NCI-H2196 (cell line): ENCODE results near the gene WASF3.

ENCODE experiments used
- DNase-seq: peaks from one replicate; lab custom pipeline; 2025; ENCODE audit not compliant: unreplicated experiment; lab: John Stamatoyannopoulos, UW

The WASF3 gene

DNA sequence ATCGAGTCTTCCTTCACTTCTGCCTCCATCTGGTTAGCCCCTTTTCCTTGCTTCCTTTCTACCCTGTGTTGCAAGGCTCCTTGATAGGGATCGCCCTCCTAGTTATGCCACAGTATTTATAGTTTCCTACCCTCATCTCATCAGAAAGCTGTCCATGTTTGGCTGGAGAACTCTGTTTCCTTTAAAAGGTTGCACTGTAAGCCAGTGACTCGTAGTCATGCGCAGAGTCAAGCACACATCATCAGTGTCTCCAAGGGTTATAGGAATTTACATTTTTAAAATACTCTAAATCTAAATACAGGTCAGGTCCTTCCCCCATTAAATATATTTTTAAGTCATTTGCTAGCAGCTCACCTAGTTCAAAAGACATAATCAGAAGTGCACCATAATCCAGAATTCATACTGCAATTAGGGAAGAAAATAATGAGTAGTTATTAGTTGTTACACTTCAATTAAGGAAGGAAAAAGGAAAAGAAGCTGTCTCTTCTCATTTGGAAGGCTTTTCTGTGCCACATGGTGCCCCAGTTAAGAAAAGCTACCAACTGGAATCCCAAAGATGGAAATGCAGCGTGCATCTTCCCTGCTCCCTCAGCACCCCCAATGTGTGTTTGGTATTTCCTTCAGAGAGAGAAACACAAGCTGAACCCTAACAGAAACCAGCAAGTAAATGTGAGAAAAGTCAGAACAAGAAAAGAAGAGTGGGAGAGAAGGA, 122.1 kb downstream of the WASF3 start:
- no peak for DNase-seq

GRCh38 chr13:26680123-26680450, 122.6 kb downstream of the WASF3 start:
- no peak for DNase-seq

DNA sequence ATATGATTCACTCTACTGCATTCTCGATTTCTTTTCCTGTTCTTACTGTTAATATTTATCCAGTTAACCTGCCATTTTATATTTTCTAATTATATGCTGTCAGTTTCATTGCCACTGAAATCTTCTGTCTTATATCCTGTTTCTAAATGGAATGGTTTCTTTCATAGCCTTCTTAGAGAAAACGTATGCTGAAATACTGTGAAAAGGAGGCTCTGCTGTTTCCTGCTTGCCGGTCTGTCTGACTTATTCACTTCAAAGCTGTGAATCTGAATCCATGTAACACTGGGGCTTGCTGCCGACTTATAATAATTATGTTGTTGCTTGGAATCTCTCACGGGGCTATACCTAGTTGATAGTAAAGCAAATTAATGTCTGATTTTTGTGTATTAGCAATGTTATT, 123.1 kb downstream of the WASF3 start:
- DNase-seq, result no peak

DNA sequence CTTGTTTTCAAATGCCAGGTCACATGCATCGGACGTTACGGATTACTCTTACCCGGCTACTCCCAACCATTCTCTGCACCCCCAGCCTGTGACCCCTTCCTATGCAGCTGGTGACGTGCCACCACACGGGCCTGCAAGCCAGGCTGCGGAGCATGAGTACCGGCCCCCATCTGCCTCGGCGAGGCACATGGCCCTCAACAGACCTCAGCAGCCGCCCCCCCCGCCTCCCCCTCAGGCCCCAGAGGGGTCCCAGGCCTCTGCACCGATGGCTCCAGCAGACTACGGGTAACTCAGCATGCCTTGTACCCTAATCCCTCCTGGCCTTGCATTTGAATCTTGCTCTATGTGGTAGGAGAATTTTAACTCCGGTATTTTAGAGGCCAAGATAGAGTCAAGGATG, 123.6 kb downstream of the WASF3 start:
- DNase-seq, result no peak

GRCh38 chr13:26682606-26683005, 125.1 kb downstream of the WASF3 start:
- DNase-seq, result no peak

DNA sequence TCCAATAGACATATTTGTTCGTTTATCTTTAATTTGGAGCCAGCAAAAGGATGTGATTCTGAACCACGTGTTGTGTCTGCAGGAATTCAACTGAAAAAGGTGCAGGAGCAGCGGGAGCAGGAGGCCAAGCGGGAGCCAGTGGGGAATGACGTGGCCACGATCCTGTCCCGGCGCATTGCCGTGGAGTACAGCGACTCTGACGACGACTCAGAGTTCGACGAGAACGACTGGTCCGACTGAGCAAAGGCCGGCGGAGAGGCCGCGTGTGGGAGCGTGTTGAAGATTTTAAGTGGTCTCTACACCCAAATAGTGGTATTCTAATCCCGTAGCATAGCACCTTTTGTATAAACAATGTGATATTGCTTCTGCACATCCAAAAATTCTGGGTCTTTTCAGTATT, 128.1 kb downstream of the WASF3 start:
- DNase-seq, result no peak

DNA sequence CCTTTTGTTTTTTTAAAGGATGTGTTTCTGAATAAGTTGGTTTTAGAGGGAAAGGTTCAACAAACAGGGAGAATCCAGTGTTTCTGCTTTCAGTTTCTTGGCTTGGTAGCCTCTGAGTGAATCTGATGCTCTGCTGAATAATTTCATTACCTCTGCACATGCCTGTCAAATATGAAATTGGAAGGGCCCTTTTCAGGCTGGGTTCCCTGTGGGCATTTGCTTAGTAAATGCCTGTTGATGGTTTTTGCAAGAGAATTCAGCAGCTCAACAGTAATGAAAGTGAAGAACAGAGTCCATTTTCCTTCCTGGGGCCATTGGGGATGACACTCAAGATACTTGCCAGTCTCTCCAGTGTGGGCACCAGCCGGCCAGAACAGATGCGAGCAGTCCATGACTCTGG, 128.8 kb downstream of the WASF3 start:
- no peak for DNase-seq

- DNase-seq, result no peak
These were observed 130.8 kb downstream of the WASF3 start for GRCh38 chr13:26688286-26688685.

DNA sequence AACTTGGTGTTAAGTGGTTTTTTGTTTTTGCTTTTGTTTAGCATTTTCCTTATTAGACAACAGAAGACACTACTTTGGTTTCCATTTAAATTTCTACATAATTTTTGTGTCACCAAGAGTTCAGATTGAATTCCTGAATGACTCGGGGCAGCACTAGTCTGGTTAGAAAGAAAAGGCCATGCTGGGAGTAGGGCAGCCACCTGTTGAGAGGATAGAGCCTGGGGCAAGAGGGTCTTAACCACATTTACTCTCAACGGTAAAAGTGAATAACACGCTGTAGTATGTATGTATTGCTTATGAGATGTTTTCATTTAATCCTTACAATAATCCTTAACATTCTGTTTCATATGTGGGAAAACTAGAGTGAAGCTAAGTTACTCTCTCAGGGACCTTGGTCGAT, 131.5 kb downstream of the WASF3 start:
- no peak for DNase-seq

- no peak for DNase-seq
These were observed 136.4 kb downstream of the WASF3 start for GRCh38 chr13:26693749-26694463.

DNA sequence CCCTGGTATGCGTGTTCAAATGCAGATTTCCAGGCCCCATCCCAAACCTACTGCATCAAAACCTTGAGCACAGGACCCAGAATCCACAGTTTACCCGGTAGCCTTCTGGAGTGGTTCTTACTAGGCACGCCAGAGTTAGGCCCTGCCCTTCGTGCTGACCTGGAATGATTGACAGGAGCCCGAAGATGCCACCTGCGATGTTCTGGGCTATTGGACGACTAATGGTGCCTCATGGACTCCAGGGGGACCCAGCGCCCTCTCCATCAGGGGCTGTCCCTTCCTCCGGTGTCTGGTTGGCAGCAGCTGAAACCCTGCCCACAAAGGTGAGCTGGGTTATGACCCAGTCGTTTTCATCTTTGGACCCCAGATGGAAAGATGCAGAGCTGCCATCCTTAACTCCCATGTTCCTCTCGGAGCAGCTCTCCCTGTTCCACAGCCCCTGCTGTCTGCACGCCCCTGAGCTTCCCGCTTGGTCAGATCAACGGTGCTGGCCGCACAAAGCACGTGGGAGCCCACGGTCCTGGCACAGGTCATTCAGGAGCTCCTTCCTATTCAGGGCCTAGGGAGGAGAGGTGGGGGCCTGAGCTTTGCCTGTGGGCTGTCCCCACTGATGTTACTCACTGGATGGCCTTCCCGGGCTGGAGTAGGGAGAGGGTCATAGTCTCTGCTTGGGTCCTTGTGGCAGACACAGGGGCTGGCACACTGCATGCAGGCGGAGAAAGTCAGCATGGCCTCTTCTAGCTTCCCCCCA, 137.3 kb downstream of the WASF3 start:
- DNase-seq, result no peak

DNA sequence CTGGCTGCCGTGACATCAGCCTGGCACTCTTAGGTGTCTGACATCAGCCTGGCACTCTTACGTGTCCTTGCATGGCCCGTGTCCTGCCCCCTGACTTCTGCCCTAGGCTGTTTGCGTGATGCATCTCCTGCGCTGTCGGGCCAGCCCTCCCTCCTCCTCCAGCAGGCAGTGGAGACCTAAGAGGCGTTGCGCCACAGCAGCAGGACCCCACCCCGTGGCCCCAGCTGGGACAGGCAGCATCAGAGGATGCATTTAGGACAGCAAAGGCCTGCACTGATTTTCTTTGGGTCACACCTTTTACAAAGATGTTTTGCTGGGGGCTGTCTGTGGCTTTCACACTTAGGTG, 137.8 kb downstream of the WASF3 start:
- DNase-seq, result no peak

GRCh38 chr13:26695891-26696311, 138.4 kb downstream of the WASF3 start:
- no peak for DNase-seq

DNA sequence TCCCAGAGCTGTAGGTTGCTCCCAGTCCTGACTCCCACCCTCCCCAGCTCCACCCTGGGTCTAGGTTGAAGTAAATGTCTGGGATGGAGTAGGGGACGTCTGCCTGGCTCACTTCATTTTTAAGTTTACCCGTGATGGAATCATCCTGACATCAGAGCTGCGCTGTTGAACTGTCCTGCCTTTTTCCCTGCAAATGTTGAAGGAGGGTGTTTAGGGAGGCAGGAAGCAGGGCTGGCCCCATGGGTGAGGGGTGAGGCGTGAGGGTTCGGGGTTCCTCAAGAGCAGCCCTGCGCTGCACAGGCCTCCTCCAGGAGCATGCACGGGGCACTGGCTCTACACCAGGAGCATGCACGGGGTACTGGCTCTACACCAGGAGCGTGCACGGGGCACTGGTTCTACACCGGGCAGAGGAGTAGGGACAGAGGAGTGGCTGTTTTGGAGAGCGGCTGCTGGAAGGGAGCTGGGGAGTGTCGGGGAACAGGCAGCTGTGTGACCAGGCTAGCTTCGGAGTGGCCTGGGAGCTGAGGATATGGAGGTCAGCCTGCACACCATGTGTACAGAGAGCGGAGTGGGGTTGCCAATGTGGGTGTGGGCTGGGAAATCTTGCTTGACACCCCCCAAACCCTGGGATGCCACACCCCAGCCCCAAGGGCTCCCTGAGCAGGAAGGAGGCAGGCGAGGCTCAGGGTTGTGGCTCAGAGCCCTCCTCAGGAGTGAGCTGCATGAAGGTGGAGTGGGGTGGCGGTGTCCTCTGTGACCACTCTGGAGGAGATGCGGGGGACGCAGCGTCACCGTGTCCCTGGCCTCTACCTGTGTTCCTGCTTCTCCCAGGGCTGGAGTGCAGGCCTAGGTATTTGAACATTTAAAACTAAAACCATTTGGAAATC, 139.8 kb downstream of the WASF3 start:
- no peak for DNase-seq

DNA sequence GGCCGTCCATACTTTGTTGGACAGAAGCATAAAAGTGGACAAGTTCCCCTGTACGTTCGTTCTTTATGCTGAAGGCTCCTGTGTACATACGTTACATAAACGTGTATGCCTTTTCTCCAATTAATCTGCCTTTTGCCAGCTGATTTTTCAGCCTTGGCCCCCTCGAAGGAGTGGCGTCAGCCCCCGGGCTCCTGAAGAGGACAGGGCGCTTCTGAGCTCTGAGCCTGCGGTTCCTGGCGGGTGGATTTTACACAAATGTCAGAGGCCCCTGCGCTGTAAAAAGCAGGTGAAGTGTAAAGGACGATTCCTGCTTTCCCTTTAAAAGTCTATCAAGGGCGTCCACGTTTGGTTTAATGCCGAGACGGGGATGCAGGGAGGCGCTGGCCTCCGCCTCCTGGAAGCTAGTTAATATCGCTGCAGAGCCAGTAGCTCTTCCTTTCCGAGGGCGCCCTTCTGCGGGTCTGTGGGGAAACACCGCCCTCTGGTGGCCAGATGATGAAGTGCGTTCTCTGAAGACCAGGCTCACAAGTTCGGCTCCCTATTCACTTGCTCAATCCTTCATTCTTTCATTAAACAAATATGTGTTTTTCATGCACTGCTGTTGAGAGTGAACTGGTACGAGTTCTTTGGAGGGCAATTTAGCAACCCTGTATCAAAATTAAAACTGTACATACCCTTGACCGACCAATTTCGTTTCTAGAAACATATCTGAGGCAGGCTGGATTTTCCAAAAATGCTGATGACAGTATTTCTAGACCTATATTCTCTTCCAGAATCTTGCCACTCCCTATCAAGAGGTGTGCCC, 141.1 kb downstream of the WASF3 start:
- peak; percentile 50 for DNase-seq

GRCh38 chr13:26699197-26699490, 141.7 kb downstream of the WASF3 start:
- DNase-seq, result no peak

DNA sequence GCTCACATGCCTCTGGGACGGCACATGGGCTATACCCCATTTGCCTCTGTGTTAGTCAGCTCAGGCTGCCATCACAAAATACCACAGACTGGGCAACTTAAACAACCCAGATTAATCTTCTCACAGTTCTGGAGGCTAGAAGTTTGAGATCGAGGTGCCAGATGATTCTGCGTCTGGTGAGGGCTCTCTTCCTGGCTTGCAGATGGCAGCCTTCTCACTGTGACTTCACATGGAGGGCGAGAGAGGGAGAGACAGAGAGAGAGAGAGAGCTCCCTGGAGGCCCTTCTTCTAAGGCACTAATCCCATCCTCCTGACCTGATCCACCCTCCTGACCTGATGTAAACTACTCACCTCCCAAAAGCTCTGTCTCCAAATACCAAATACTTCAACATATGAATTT, 148.1 kb downstream of the WASF3 start:
- DNase-seq, result no peak

DNA sequence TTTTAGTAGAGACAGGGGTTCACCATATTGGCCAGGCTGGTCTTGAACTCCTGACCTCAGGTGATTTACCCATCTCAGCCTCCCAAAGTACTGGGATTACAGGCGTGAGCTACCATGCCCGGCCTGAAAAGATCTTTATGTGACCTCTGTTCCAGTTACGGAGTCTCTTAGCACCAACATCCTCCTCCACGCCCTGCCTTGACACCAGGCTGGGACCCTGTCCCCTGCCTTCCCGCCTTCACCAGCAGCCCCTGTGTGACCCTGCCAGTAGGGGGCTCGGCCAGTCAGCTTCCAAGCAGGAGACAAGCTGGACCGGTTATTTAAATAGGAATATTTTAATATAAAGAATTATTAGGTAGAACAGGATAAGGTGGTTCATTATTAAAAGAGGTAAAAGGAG, 148.9 kb downstream of the WASF3 start:
- no peak for DNase-seq

GRCh38 chr13:26707122-26708006, 149.9 kb downstream of the WASF3 start:
- DNase-seq, result peak; percentile 49

DNA sequence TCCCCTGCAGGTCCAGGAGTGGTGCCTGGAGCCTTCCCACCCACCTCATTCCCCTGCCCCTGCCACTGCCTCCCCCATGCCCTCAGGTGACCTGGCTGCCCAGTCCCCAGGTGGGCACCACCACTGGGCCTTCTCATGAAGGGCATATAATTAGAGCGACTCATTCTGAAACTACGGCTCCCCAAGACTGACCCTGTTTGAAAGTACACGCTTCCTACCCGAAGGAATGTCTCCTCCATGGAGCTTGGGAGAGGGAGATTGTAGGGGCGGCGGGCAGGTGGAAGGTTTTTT, 150.5 kb downstream of the WASF3 start:
- no peak for DNase-seq
